ENCODE measurements around the gene CRIP1.

CRIP1 gene, protein sequence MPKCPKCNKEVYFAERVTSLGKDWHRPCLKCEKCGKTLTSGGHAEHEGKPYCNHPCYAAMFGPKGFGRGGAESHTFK

DNA sequence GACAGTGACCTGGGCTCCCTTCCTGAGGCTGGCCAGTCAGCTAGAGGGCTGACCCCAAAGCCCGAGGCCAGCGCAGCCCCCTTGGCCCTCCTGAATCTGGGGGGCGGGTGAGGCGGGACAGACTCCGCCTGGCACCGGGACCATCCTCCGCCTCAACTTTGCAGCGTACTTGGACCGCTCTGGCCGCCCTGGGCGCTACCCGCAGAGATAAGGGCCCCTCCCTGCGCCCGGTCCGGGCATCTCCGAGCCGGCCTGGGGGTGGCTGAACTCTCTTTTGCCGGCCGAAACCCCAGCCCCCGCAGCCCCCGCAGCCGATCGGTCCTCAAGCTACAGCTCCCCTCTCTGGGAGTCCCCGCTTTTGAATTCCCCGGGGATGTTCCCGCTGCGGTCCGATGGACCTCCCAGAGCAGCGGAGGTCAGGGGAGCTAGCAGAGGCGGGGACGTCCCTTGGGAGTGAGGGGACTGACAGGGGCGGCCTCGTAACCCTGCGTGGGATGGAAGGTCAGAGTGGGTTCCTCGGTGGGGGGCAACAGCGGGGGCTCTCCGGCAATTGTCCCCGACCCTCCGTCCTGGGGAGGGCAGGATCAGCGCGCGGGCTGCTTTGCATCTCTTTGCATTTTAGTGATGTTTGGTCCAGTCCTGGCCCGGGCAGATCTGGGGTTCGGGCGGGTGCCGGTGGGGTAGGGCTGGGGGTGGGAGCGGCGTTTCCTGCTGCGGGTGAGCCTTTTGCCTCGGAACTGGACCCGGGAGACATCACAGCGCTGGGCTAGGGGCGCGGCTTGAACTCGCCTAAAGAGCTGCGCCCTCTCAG, at the start of gene CRIP1:
TSS of gene CRIP1 (plus strand) at position 724 of the 811 bp plus-strand sequence. CDS start 374 bp downstream, outside the sequence.
- no peak within 1 kb of the TSS for H3K4me3 ChIP-seq (ENCODE audit: low read depth, low read length)
- H3K36me3 ChIP-seq (replicated peaks) = no peaks in the 10 kb centered on the region
- peaks cover 19% of the 10 kb centered on the region for H3K27me3 ChIP-seq (replicated peaks)
- in situ Hi-C loops (cut with HindIII; ENCODE audit: low pct_ligation_motif_present, low sequenced_read_pairs) = no loop called here
- DNase-seq = no peak
- H3K27ac ChIP-seq = no peak within 1 kb of the TSS
- TF ChIP-seq, protein P1, sequence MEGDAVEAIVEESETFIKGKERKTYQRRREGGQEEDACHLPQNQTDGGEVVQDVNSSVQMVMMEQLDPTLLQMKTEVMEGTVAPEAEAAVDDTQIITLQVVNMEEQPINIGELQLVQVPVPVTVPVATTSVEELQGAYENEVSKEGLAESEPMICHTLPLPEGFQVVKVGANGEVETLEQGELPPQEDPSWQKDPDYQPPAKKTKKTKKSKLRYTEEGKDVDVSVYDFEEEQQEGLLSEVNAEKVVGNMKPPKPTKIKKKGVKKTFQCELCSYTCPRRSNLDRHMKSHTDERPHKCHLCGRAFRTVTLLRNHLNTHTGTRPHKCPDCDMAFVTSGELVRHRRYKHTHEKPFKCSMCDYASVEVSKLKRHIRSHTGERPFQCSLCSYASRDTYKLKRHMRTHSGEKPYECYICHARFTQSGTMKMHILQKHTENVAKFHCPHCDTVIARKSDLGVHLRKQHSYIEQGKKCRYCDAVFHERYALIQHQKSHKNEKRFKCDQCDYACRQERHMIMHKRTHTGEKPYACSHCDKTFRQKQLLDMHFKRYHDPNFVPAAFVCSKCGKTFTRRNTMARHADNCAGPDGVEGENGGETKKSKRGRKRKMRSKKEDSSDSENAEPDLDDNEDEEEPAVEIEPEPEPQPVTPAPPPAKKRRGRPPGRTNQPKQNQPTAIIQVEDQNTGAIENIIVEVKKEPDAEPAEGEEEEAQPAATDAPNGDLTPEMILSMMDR (IDR thresholded peaks at IDR 0.05; ENCODE audit: low read depth, low read length, missing control alignments) = no peak

DNA sequence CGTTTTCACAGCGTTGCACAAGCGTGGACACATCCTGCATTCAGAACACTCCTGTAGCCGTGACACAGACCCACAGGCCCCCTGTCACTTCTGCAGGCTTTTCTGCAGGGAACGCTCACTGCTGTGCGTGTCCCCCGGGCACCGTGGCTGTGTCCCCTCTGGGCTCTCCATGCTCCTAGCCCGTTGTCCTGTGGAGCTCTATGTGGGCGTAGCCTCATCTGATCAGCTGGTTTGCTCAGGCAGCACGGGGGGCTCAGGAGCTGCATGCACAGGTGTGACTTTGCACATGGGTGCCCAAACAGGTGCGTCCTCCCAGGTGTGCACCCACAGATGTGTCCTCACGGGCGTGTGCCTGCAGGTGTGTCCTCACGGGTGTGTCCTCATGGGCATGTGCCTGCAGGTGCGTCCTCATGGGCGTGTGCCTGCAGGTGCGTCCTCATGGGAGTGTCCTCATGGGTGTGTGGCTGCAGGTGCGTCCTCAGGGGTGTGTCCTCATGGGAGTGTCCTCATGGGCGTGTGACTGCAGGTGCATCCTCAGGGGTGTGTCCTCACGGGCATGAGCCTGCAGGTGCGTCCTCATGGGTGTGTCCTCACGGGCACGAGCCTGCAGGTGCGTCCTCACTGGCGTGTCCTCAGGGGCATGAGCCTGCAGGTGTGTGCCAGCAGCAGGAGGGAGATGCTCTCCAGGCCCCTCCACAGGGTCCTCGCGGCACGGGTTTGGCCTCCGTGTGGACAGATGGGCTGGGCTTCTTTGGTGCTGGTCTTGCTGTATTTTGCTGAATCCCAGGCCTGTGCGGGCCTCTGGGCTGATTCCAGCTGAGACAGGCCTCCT, 49.6 kb upstream of the CRIP1 start:
- Histone ChIP-seq H3K27me3 (replicated peaks) (no peaks in the 10 kb centered on the region), H3K27ac (no peak overlapping the region), H3K36me3 (replicated peaks) (peaks cover 8% of the 10 kb centered on the region), H3K4me3 (ENCODE audit: low read depth, low read length) (no peak overlapping the region)
- TF ChIP-seq, protein P1 (IDR thresholded peaks at IDR 0.05; ENCODE audit: low read depth, low read length, missing control alignments) = no peak
- in situ Hi-C loops (cut with HindIII; ENCODE audit: low pct_ligation_motif_present, low sequenced_read_pairs) = no loop called here
- DNase-seq = no peak

DNA sequence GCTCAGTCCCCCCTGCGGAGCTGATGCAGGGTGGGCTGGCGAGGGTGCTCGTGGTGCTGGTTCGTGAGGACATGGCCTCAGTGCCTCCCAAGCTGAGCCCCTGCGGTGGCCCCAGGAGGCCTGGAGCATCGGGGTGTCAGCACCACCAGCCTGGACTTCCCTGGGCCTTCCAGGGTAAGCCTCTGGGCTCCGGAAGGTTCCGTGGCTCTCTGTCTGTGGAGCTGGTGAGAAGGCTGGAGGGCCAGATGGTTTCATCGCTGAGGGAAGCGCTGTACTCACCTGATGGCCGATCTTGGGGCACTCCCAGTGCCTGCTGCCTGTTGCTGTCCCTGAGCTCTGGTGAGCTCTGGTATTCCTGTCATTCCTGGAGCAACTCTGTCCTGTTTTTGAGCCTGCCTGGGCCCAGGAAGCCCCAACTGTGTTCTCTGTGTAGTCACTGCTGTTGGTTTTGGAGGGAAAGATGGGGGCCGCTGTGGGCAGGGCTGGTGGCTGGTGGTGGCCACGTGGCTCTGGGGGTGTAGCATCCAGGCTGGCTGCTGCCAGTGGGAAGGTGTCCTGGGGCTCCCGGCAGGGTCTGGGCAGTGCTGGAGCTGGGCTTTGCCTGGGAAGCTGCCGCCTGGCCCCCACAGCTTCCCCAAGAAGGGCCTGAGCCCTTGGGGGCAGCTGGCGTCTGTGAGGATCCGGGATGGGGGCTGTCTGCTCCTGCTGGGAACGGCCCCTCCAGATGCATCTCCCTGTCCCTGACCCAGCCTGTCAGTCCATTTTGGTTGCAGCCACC, 48.8 kb upstream of the CRIP1 start:
- TF ChIP-seq, protein P1 (IDR thresholded peaks at IDR 0.05; ENCODE audit: low read depth, low read length, missing control alignments) = no peak
- DNase-seq = no peak
- H3K27ac ChIP-seq = no peak overlapping the region

DNA sequence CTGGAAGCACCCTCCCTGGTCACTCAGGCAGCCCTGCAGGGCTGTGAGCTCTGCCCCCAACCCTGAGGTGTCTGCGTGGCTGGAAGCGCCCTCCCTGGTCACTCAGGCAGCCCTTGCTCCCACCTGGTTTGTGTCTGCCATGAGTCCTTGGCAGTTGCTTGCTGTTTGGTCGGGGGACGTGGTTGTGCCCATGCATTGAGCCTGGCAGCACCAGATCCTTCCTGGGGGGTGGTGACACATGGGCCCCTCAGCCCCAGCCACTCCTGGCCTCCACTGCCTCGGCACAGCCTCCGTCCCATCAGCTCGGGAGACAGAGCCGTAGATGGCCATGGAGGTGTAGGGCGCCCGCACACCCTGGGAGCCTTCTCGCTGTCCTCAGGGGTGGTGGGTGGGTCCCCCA, 47.5 kb upstream of the CRIP1 start:
- in situ Hi-C loops (cut with HindIII; ENCODE audit: low pct_ligation_motif_present, low sequenced_read_pairs) = no loop called here
- TF ChIP-seq, protein P1 (IDR thresholded peaks at IDR 0.05; ENCODE audit: low read depth, low read length, missing control alignments) = no peak
- Histone ChIP-seq H3K27ac (no peak overlapping the region), H3K4me3 (ENCODE audit: low read depth, low read length) (no peak overlapping the region), H3K36me3 (replicated peaks) (peaks cover 18% of the 10 kb centered on the region), H3K27me3 (replicated peaks) (no peaks in the 10 kb centered on the region)
- no peak for DNase-seq

More for the DNA sequence above, 48.8 kb upstream of the CRIP1 start:
- Histone ChIP-seq H3K36me3 (replicated peaks) (peaks cover 13% of the 10 kb centered on the region), H3K4me3 (ENCODE audit: low read depth, low read length) (no peak overlapping the region), H3K27me3 (replicated peaks) (no peaks in the 10 kb centered on the region)
- in situ Hi-C loops (cut with HindIII; ENCODE audit: low pct_ligation_motif_present, low sequenced_read_pairs) = no loop called here

DNA sequence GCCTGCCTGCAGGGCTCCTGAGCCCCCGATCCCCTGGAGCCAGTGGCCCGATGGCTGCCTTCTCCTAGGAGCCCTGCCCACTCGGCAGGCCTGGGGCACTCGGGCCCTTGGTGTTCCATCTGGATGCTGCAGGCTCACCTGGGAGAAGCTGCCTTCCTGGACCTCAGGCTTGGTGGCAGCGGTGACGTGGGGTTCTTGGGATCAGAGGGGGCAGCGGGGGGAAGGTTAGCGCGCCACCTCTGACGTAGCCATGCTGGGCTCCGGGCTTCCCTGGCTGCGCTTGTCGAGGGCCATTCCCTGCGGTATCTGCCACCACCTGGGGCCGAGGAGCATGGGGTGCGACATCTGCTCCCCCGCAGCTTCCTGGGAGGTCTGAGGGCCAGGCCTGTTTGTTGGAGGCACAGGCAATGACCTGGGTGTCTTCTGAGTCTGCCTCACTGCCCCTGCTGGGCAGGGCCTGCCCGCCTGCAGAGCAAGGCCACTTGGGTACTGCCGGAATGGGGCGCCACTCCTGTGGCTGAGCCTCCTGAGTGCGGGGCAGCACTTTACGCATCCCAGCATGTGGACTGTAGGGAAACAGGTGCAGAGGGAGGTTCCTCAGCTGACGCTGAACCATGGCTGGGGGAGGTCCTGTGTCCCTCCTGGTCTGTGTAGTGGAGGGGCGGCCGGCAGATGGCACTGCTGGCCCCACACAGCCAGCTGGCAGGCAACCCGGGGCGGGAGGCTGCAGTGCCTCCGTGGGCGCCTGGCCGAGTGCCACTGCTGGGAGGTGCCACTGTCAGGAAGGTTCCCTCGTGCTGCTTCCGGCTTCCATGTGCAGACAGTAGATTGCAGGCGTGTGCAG, 46.8 kb upstream of the CRIP1 start:
- Histone ChIP-seq H3K27me3 (replicated peaks) (no peaks in the 10 kb centered on the region), H3K27ac (no peak overlapping the region), H3K36me3 (replicated peaks) (peaks cover 18% of the 10 kb centered on the region), H3K4me3 (ENCODE audit: low read depth, low read length) (no peak overlapping the region)
- TF ChIP-seq, protein P1 (IDR thresholded peaks at IDR 0.05; ENCODE audit: low read depth, low read length, missing control alignments) = no peak
- in situ Hi-C loops (cut with HindIII; ENCODE audit: low pct_ligation_motif_present, low sequenced_read_pairs) = no loop called here
- no peak for DNase-seq

Measured in brain microvascular endothelial cell (primary cell).